Endothelial cell of umbilical vein (primary cell): ENCODE measurements around the gene PLAA. TPM values are rescaled to one million over a fixed set of nuclear protein-coding genes. Genes with fewer than 3 reads are reported as not detected.

Experiments
- BruUV-seq: library from RNA; stranded (reverse); fragments of 400-500 nt; replicated peaks from 2 replicates; lab custom pipeline; 2021; lab: Mats Ljungman, UMichigan
- CTCF ChIA-PET: fragments of 300-600, 350-600 bp; sonication (Branson Sonifier 250); formaldehyde crosslinking; loops from one replicate; lab custom pipeline; 2021; ENCODE audit warnings: antibody characterized with exemption, inconsistent platforms; lab: Charles Lee
- POLR2A ChIA-PET: fragments of 300-600, 350-600 bp; sonication (Branson Sonifier 250); formaldehyde crosslinking; loops from one replicate; lab custom pipeline; 2021; ENCODE audit warnings: antibody characterized with exemption, inconsistent platforms; lab: Charles Lee
- DNase-seq: peaks from one replicate; pipeline ENCODE4 v3.0.0-alpha.2; 2011; ENCODE audit warnings: low read depth, low spot score
- FAIRE-seq: peaks from 2 replicates; lab custom pipeline; 2011; peaks lifted over from hg19 to GRCh38; lab: Jason Lieb, UNC
- H2AFZ ChIP-seq: 2 replicates; pipeline ENCODE4 v1.6.0; 2012; ENCODE audit warnings: low read depth, low read length, control low read depth, inconsistent platforms
- H3K27ac ChIP-seq: 2 replicates; pipeline ENCODE4 v1.5.1; 2011; ENCODE audit warnings: low read depth, mild to moderate bottlenecking, control low read depth, low read length, moderate library complexity; ENCODE audit not compliant: insufficient read depth
- H3K27me3 ChIP-seq, 2 experiments: 2 replicates each; pipeline versions ENCODE4 v1.6.0 to v1.6.1; 2011; ENCODE audit warnings: low read length in 2 of 2, mixed read lengths in 1 of 2; ENCODE audit not compliant: control insufficient read depth in 2 of 2, insufficient read depth in 2 of 2
- H3K36me3 ChIP-seq, 2 experiments: 2 replicates in 1 of 2; 3 replicates in 1 of 2; pipeline ENCODE4 v1.5.1; 2011; ENCODE audit warnings: low read length in 2 of 2, mild to moderate bottlenecking in 1 of 2, moderate library complexity in 1 of 2; ENCODE audit not compliant: control insufficient read depth in 2 of 2, insufficient read depth in 2 of 2; ENCODE audit errors: extremely low read depth in 1 of 2
- H3K4me1 ChIP-seq: 3 replicates; pipeline ENCODE4 v1.5.1; 2011; ENCODE audit warnings: mild to moderate bottlenecking, low read length; ENCODE audit not compliant: control insufficient read depth, insufficient read depth; ENCODE audit errors: extremely low read depth
- H3K4me2 ChIP-seq: 2 replicates; pipeline ENCODE4 v1.6.1; 2011; ENCODE audit warnings: low read length, control low read depth, mixed read lengths; ENCODE audit not compliant: insufficient read depth
- H3K4me3 ChIP-seq, 3 experiments: fragments of 200-600 bp in 1 of 3; sonication (generic), shearing (Covaris generic) in 1 of 3; replicated peaks in 1 of 3; 2 replicates each; pipeline ENCODE4 v1.5.1; 2011 to 2016; ENCODE audit warnings: control low read depth in 3 of 3, low read length in 3 of 3, mild to moderate bottlenecking in 2 of 3, inconsistent platforms in 1 of 3, low read depth in 1 of 3, moderate library complexity in 1 of 3; ENCODE audit not compliant: insufficient read depth in 1 of 3
- H3K79me2 ChIP-seq: 2 replicates; pipeline ENCODE4 v1.6.0; 2012; ENCODE audit warnings: low read length, inconsistent platforms; ENCODE audit not compliant: control insufficient read depth, insufficient read depth
- H3K9ac ChIP-seq: replicated peaks from 2 replicates; pipeline ENCODE3; 2011; ENCODE audit warnings: low read length, control low read depth; ENCODE audit not compliant: insufficient read depth; ENCODE audit errors: extremely low read depth
- H3K9me1 ChIP-seq: replicated peaks from 3 replicates; pipeline ENCODE4 v1.6.0; 2011; ENCODE audit warnings: mild to moderate bottlenecking, low read length; ENCODE audit not compliant: control insufficient read depth, insufficient read depth; ENCODE audit errors: extremely low read depth
- H3K9me3 ChIP-seq: replicated peaks from 2 replicates; pipeline ENCODE4 v1.5.1; 2012; ENCODE audit warnings: low read length, inconsistent platforms; ENCODE audit not compliant: control insufficient read depth, insufficient read depth
- H4K20me1 ChIP-seq: replicated peaks from 2 replicates; pipeline ENCODE3; 2011; ENCODE audit warnings: mild to moderate bottlenecking, low read length; ENCODE audit not compliant: control insufficient read depth, insufficient read depth; ENCODE audit errors: extremely low read depth
- EZH2 ChIP-seq: IDR thresholded peaks from 2 replicates; pipeline ENCODE4 v1.6.1; 2012; ENCODE audit warnings: borderline replicate concordance, low read depth, mild to moderate bottlenecking, moderate library complexity, low read length, inconsistent platforms; ENCODE audit not compliant: severe bottlenecking
- FOS ChIP-seq: IDR thresholded peaks from 2 replicates; pipeline ENCODE4 v1.6.1; 2011; ENCODE audit warnings: mild to moderate bottlenecking, low read length, moderate library complexity, borderline replicate concordance; ENCODE audit not compliant: insufficient read depth
- GATA2 ChIP-seq: IDR thresholded peaks from 2 replicates; pipeline ENCODE4 v1.7.0; 2011; ENCODE audit warnings: low read depth, mild to moderate bottlenecking, moderate library complexity, mixed read lengths, low read length; ENCODE audit not compliant: insufficient read length, insufficient read depth
- JUN ChIP-seq: IDR thresholded peaks from 2 replicates; pipeline ENCODE4 v1.6.1; 2011; ENCODE audit warnings: borderline replicate concordance, low read depth; ENCODE audit not compliant: insufficient read length, insufficient read depth
- POLR2A ChIP-seq: IDR thresholded peaks from 2 replicates; pipeline ENCODE4 v1.6.1; 2012; ENCODE audit warnings: low read depth, mild to moderate bottlenecking, control low read depth, low read length
- POLR2AphosphoS5 ChIP-seq: IDR thresholded peaks from 2 replicates; pipeline ENCODE4 v1.6.1; 2012; ENCODE audit warnings: low read depth, mild to moderate bottlenecking, control low read depth, low read length, moderate library complexity; ENCODE audit not compliant: insufficient read depth
- dilution Hi-C: fragments of 300-500 bp; cut with MboI; formaldehyde crosslinking; loops from one replicate; pipeline ENCODE4 v1.15.0; 2019; ENCODE audit warnings: low sequenced_read_pairs; ENCODE audit not compliant: extremely low pct_ligation_motif_present
- intact Hi-C: fragments of 100-400 bp; cut with micrococcal nuclease; formaldehyde crosslinking; loops from one replicate; pipeline ENCODE4 v1.10.0; 2022
- polyA plus RNA-seq, 4 experiments: library from polyadenylated mRNA; depleted of rRNA in 3 of 4; stranded (reverse) in 3 of 4; unstranded in 1 of 4; fragments of >200 nt; gene quantifications; 2 replicates each; pipeline versions ENCODE4 v1.2.1 to v1.2.3, GENCODE V29; 2011 to 2012; ENCODE audit warnings: missing spikeins in 1 of 4
- total RNA-seq: library from RNA; stranded (reverse); gene quantifications from 2 replicates; pipeline ENCODE4 v1.2.3, GENCODE V29; 2021
- TF ChIP-seq, protein P1 (sequence below), 2 donors: IDR thresholded peaks; 1 replicate in 1 of 2; 2 replicates in 1 of 2; pipeline ENCODE4 v1.5.1; 2011; ENCODE audit warnings: low read length in 2 of 2, mild to moderate bottlenecking in 2 of 2, moderate library complexity in 2 of 2, control low read depth in 1 of 2, inconsistent platforms in 1 of 2, low read depth in 1 of 2; ENCODE audit not compliant: insufficient read depth in 1 of 2; ENCODE audit errors: extremely low read depth in 1 of 2
- TF ChIP-seq, protein P2 (sequence below): IDR thresholded peaks from 2 replicates; pipeline ENCODE4 v1.6.1; 2011; ENCODE audit not compliant: insufficient read depth, insufficient read length

Gene PLAA
- total and polyA plus RNA-seq, 2 donors (not counting 3 experiments of a cell fraction or from before 2014, with no cell fraction given) = 15.6 to 36.9 TPM

DNA sequence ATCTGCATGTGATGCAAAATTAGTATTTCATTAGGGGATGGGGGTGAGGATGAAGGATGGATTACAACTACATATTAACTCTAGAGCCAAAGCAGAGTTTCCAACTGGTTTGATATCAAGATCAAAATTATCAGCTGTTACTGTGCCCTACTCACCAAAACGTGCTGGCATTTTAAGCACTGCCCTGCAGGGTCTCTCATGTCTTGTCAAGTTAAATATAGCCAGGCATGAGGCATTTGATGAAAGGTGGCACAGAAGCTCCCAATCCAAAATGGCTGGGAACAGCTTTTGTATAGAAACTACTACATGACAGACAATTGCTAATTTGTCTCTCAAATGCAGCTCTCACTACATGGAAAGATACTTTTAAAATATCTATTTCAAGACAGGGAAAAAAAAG, 27.3 kb downstream of the PLAA start:
- POLR2A ChIA-PET = no interaction called here

DNA sequence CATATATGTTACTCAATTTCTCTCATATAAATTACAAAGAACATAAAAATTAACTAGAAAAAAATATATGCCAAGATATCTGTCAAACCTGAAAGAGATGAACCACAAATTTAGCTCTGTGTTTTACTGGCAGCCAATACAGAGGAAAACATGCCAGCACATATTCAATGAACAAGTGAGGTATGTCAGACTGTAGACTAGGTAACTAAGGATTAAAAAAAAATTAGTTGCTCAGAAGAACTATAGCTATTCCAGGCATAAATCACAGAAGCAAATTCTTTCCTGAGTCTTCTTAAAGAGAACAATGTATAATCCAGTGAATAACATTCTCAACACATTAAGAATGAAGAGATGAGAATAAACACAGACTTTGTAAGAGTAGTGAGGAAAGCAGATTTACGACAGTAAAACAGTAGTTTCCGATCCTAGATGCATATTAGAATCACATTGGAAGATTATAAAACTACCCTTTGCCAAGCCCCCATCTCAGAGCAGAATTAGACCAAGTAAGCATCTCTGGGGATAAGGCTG, 33.8 kb downstream of the PLAA start:
- H2AFZ ChIP-seq = no peak overlapping the region
- ChIA-PET CTCF (interaction anchor here (1.0 kb wide), 1 partner anchor 21 kb away, joined by 3 read pairs; no protein-coding TSS in a partner anchor), POLR2A (no interaction called here)
- no peak overlapping the region for H3K27ac ChIP-seq
- DNase-seq = no peak
- H3K79me2 ChIP-seq = no peaks in the 10 kb centered on the region
- H3K36me3 ChIP-seq = peaks cover 2 to 15% of the 10 kb centered on the region in 2 experiments
- no peak overlapping the region for H3K4me2 ChIP-seq
- no peaks in the 10 kb centered on the region for H3K9me1 ChIP-seq
- H4K20me1 ChIP-seq = no peaks in the 10 kb centered on the region
- intact Hi-C loops = no loop called here
- dilution Hi-C loops = no loop called here
- no peaks in the 10 kb centered on the region for H3K27me3 ChIP-seq
- no TSS peak for BruUV-seq
- no peaks in the 10 kb centered on the region for H3K9me3 ChIP-seq
- no peak overlapping the region for H3K9ac ChIP-seq
- no peak overlapping the region for H3K4me3 ChIP-seq
- no peaks in the 10 kb centered on the region for H3K4me1 ChIP-seq
- no peak for FAIRE-seq
- TF ChIP-seq GATA2 (no peak), POLR2A (no peak), FOS (no peak), EZH2 (no peak), POLR2AphosphoS5 (no peak), JUN (no peak)
- TF ChIP-seq, protein P1, sequence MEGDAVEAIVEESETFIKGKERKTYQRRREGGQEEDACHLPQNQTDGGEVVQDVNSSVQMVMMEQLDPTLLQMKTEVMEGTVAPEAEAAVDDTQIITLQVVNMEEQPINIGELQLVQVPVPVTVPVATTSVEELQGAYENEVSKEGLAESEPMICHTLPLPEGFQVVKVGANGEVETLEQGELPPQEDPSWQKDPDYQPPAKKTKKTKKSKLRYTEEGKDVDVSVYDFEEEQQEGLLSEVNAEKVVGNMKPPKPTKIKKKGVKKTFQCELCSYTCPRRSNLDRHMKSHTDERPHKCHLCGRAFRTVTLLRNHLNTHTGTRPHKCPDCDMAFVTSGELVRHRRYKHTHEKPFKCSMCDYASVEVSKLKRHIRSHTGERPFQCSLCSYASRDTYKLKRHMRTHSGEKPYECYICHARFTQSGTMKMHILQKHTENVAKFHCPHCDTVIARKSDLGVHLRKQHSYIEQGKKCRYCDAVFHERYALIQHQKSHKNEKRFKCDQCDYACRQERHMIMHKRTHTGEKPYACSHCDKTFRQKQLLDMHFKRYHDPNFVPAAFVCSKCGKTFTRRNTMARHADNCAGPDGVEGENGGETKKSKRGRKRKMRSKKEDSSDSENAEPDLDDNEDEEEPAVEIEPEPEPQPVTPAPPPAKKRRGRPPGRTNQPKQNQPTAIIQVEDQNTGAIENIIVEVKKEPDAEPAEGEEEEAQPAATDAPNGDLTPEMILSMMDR (IDR thresholded peaks at IDR 0.05; ENCODE audit: extremely low read depth in 1 of 2, insufficient read depth in 1 of 2, low read depth in 1 of 2, low read length in 2 of 2) = no peak
- TF ChIP-seq, protein P2, sequence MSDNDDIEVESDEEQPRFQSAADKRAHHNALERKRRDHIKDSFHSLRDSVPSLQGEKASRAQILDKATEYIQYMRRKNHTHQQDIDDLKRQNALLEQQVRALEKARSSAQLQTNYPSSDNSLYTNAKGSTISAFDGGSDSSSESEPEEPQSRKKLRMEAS = no peak

More for the DNA sequence above, 27.3 kb downstream of the PLAA start:
- Histone ChIP-seq H3K9me3 (no peaks in the 10 kb centered on the region), H3K4me2 (no peak overlapping the region), H3K79me2 (no peaks in the 10 kb centered on the region), H3K36me3 (peaks cover 9 to 27% of the 10 kb centered on the region in 2 experiments), H3K9me1 (no peaks in the 10 kb centered on the region), H3K4me1 (no peaks in the 10 kb centered on the region), H3K27me3 (no peaks in the 10 kb centered on the region), H3K9ac (no peak overlapping the region), H4K20me1 (no peaks in the 10 kb centered on the region), H2AFZ (no peak overlapping the region), H3K27ac (no peak overlapping the region), H3K4me3 (no peak overlapping the region)
- no peak for FAIRE-seq
- intact Hi-C loops (no loop called here), dilution Hi-C loops (no loop called here)
- BruUV-seq = no TSS peak
- CTCF ChIA-PET = interaction anchor here (0.9 kb wide), 1 partner anchor 11 kb away, joined by 3 read pairs; no protein-coding TSS in a partner anchor
- TF ChIP-seq, protein P2 = no peak
- TF ChIP-seq, protein P1 (IDR thresholded peaks at IDR 0.05; ENCODE audit: extremely low read depth in 1 of 2, insufficient read depth in 1 of 2, low read depth in 1 of 2, low read length in 2 of 2) = no peak
- TF ChIP-seq FOS = no peak
- DNase-seq = no peak
